HG03060 (cell line): ENCODE measurements around the gene KCNJ2.

Source experiments
- ATAC-seq: cut with Tn5 transposase; IDR thresholded peaks from one replicate; pipeline ENCODE4 v1.9.1; 2021; ENCODE audit warnings: low read depth, moderate number of reproducible peaks; ENCODE audit not compliant: unreplicated experiment

The KCNJ2 gene

DNA sequence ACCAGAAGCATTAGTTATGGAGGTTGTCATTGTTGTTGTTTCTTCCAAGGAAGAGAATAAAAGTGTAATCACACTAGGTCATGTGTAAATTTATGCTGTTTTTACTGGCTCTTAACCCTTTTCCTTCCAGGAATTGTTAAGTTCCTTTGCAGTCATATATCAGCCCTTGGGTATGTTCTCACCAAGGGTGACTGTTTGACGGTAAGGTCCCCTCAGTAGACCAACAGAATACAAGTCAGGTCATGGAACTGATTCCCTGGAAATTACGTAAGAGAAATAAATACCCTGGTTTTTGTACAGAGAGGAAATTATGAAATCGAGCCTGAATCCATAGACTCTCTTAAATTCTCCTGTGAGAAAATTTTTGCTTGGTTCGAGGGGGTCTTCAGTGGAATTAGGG, 11.2 kb upstream of the KCNJ2 start:
- ATAC-seq: no peak

DNA sequence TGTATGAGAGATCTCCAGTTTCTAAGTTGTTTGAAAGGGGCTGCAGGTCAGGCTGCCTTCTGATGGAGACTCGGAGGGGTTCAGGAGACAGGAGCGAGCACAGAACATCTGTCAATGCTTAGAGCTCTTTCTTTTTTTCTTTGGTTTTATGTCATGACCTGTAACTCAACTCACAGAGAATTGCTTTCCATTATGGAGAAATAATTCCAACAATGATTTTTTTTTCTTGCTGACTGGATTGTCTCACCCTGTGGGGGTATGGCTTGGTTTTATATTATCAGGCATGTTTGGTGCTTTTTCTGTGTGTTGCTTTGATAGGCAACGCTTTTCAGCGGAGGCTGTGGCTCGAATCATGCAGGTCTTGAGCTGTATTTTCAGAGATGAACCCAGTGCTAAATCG, 10.7 kb upstream of the KCNJ2 start:
- ATAC-seq: no peak

DNA sequence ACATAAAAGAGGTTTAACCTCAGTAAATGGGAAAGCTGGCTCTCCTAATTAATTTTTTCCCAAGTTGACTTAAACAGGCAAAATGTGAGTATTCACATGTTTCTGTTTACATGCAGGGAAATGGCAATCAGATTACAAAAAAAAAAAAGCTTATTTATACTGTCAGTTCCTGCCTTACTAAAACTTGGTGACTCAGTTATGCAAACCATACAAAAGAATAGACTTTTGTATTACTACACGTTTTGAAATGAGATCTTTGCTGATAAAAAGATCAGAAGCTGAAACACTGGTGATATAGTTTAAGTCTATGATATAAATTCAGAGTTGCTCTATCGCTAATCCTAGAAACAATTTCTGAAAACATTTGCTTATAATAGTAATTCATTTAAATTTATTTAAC, 9.4 kb upstream of the KCNJ2 start:
- no peak for ATAC-seq

DNA sequence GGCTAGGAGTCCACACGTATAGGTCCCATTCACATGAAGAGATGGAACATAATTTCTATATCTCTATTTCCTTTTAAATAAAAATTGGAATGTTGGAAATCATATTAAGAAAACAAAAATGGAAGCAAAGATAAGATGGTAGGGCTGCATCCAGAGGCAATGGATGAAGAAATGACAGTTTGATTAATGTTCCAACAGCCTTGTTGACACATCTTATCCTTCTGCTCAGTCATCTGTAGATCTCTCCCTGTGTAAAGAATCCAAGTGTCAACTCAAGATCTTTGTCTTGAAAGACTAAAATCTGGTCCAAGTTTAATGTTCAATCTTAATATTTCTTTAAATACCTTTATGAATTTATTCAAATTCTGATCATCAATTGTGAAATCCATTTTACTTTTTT, 7.8 kb upstream of the KCNJ2 start:
- ATAC-seq: no peak

DNA sequence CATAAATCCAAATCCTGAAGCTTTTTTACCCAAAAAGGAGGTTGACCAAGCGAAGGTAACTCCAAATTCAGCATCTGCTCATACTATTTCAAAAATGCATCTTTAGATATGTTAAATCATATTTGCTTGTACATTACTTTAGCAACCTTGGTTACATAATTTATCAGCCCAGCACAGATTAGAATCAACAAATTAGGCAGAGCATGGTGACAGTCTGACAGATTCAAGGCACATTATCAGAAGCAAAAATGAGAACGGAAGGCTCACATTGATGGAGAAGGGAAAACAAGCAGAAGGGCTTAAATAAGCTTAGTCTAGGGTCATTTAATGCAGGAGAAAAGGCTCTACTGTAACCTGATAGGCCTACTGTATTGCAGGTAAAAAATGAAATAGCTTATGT, 3.9 kb upstream of the KCNJ2 start:
- no peak for ATAC-seq

DNA sequence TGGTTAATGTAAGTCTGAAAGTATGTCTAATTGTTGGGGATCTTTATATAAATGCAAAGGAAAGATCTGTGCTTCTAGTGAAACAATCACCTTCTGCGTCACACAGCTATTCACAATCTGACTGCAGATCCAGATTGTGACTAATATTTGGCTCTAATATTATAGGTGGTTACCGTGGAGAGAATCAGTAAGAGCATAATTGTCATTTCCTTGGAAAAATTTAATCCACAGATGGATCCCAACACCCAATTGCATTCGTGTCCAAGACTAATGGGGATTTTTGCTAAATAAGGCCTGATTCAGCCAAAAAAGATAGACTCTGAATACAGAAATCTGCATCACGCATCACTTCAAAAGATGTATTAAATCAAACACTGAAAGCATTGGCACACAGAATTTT, 2.7 kb upstream of the KCNJ2 start:
- no peak for ATAC-seq

DNA sequence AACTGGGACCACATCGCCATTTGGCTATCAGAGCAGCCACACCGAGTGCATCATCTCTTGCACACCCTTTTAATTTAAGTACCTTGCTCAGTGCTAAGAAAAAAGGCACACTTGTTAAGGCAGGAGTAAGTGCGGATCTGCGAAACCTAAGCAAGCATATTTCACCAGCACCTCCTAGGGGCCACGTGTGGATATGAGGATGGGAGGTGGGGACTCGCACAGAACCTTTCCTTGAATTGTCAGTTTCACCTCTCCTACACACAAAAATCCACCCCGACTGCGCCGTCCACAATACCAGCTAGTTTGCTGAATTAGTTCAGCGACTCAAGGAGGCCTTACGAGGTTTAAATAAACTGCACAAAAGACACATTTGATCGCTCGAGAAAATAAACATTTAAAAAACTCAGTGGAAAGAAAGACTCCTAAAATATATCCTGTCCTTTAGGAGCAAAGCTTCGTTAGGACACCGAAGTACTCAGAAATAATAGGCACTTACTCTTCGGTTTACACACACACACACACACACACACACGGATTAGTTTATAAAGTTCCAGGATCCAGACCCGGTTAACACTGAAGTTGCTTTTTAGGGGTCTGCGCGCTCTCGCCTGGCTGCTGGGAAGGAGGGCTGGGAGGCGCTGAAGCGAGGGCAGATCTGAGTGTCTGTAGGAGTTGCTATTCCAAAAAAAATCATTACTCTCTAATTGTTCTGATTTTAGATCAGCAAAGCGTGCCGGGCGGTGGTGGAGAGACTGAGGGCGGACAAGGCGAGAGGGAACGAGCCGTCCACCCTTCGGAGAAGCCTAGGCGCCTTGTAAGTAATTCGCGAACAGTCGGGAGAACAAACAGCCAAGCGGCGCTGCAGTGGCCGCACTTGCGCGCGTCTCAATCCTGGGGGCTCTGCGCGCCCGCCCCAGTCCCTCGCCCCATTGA, 1.0 kb upstream of the KCNJ2 start:
- no peak for ATAC-seq

DNA sequence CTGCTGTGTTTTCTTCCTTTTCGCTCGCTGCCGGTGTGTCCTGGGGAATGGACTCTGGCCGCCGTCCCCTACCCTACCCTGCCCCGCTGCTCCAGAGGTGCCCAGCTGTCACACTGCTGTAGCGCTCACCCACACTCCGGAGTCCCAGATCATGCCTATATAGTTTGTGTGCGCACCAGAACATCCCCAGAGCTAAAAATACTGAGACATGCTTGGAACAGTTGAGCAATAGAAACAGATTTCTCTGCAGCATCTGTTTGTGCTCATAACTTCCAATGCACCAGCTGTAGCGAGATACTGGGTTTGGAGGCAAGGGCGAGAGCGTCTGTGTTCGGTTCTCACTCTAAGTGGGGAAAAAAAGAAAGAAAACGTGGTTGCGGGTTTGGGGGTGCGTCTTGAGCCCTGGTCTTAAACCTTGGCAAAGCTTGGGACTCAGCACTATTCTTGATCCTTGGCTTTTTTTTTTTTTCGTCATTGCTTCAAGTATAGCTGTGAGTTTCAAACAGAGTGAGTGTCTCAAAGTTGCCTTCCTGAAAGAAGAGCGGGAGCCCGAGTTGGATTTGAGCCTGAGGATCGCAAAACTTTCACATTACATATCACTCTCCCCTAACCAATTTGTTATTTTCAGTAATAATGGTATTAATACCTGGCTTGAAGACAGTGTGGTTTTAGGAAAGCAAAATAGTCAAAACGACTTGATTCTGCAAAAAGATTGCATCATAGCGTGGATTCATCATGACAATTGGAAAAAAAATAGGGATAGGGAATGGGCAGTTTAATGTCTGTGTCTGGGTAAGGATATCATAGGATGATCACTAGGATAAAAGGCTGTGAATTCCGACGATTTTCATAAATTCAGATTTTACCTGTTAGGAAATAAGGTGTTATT, 621 bp downstream of the KCNJ2 start:
- no peak for ATAC-seq

DNA sequence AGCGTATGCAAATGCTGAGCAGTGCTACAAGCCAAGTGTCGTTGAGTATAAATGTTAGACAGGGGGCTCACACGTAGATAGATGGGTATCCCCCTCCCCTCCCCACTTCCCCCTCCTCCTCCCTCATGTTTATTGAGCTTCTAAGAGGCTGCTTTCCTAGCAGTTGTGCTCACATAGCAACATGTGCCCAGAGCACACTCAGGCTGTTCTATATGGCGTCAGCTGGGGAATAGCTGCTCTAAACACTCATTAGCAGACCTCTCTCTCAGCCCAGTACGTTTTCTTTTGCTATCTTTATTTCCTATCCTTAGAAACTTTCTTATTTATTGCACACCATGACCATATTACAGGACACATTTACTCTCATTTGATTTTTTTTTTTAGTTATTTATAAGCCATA, 1.8 kb downstream of the KCNJ2 start:
- ATAC-seq: no peak

DNA sequence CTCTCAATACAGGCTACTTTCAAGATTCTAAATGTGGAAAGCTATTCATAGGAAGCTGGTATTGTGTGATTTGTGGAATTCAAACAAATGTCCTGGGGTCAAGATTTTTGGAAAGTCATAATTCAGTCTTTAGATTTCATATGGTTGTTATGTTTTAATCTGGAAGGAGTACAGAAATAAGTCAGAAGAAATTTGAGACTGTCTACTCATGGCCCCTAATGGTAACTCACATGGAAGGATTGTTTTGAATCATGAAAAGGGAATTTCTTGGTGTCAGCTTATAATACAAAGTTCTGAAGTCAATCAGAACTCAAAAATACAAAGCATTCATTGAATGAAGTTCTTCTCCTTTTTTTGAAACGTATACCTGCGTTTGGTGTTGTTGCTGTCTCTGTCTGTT, 3.1 kb downstream of the KCNJ2 start:
- no peak for ATAC-seq

DNA sequence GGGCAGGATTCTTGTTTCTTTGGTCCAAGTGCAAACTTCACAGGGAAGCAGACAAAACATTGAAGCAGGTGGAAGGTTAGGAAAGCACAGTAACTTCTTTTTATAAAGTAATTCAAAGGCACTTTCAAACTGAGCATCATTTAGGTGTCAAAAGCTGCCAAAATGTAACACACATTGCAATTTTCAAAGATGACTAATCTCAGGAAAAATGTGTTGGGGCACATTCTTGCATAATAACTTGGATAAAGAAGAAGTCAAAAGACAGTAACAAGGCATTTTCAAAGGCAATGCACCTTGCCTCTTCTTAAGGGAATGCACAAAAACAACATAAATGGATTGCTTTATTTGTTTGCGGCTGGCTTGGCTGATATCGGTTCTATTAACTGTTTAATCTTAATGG, 3.6 kb downstream of the KCNJ2 start:
- ATAC-seq: no peak

DNA sequence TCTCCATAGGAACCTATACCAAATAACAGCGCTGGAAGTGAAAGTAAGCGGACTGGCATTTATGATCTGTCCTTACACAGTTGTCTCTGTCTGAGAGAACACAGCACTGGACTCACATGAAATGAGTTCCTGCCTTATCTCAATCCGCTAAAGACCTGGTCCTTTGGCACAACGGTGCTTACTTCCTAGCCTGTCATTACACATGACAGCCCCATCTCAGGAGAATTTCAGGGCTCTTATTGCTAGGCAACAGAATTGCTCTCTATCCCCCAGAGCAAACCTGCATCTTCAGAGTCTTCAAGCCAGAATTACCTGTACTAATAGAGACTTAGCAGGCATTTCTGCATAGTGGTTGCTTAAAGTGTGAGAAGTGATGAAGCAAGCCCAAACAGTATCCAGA, 4.3 kb downstream of the KCNJ2 start:
- no peak for ATAC-seq

DNA sequence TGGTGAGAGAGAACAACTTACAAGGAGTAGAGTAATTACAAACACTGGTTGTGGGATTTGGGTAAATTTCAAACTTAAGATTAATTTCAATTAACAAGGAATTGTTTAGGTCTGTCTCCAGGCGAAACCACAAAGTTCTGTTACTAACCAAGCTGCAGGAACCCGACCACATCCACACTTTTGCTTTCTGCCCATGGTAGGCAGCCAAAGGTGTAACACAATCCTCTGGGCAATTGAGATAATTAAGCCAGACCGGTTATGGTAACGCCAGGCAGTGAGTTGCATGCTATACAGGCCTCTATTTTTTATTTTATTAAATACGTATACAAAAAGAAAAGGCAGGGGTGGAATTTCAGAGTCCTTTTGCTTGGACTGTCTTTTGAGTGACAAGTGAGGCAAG, 12.0 kb downstream of the KCNJ2 start:
- ATAC-seq: no peak

DNA sequence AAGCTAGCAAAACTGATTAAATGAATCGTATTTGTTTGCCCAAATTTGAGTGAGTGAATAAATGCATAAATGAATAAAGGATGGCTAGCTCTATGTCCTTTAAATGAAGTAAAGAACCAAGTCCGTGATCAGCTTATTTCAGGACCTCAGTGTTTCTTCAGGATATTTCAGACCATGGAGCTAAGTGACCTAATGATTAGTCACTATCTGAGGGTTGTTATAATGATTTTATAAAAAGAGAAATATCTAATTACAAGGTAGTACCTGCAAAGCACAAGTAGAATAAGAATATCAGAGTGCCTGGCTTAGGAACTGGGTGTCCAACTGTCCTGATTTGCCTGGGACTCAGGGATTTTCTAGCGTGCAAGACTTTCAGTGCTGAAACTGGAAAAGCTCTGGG, 12.5 kb downstream of the KCNJ2 start:
- no peak for ATAC-seq

DNA sequence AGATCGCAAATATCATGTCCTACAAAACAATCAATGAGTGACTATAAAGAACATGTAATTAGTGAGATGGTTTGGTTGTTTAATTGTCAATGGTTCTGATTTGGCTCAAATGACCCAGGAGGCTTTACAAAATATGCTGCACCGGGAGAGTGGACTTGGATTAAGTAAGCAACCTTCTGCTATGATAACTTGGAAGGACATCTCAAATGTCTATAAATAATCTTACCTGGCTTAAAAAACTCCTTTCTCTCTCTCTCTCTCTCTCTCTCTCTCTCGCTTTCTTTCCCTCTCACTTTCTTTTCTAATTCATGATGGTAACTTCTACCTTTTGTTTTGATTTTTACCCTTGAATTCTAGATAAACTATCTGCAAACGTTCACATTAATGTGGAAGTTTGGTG, 14.2 kb downstream of the KCNJ2 start:
- no peak for ATAC-seq

DNA sequence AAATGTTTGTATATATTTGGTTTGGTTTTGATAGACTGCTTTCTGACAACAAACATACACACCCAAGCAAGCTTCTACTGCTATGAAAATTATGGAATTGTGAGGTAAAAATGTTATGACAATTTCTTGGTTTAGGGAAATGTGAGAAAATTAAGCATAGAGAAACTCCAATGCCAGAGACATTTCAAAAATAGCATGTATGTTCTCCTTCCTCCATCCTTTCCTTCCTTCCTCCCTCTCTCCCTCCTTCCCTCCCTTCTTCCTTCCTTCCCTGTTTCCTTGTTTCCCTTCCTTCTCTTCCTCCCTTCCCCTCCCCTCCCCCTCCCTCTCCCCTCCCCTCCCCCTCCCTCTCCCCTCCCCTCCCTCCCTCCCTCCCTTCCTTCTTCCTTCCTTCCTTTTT, 14.9 kb downstream of the KCNJ2 start:
- no peak for ATAC-seq

DNA sequence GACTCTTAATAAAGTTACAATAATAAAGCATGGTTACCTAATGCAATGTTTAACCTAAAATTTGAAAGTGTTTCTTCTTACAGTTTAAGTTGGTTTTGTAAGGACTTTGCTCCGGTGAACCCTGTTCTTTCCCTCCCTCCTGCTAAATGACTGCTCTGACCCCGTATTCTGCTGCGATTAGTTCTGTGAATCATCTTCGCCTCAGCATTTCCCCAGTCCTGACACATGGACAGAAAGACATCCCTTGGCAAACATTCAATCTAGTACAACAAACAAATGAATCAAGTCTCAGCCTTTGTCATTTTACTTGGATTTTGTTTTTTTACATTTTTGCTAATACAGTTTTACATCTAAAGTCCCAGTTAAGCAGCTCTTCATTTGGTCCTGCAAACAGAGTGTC, 15.4 kb downstream of the KCNJ2 start:
- no peak for ATAC-seq

DNA sequence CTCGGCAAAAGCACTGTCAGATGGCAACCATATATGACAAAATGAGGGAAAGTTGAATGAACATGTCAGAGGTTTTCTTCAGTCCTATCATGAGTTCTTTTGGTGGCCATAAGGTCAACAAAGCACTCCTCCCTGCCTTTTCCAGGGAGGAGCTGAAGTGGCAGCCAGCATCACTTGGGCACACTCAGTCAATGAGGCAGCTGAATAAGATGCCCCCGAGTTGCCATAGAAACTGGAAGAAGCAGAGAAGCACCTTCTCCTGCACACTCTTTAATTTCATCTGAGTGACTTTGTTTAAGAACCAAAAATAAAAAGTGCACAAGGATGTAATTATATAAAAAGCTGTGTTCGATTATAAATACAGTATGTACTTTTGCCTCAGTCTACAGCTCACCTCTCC, 16.0 kb downstream of the KCNJ2 start:
- ATAC-seq: no peak

DNA sequence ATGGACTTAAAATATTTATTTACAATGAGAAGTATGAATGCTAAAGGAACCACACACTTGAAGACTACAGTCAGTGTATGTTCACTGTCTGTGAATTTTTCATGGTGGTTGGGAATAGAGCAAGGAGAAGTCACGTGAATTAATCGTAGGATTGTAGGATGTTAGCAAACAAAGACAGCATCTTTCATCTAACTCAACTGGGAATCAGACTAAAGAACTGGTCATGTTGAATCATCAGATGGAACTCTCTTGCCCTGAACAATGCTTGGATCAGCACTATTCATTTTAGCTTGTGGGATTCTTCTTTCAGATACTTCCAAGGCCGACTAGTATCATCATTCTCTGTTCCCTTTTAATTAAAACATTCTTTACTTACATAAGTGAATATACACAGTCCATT, 18.1 kb downstream of the KCNJ2 start:
- ATAC-seq: no peak

DNA sequence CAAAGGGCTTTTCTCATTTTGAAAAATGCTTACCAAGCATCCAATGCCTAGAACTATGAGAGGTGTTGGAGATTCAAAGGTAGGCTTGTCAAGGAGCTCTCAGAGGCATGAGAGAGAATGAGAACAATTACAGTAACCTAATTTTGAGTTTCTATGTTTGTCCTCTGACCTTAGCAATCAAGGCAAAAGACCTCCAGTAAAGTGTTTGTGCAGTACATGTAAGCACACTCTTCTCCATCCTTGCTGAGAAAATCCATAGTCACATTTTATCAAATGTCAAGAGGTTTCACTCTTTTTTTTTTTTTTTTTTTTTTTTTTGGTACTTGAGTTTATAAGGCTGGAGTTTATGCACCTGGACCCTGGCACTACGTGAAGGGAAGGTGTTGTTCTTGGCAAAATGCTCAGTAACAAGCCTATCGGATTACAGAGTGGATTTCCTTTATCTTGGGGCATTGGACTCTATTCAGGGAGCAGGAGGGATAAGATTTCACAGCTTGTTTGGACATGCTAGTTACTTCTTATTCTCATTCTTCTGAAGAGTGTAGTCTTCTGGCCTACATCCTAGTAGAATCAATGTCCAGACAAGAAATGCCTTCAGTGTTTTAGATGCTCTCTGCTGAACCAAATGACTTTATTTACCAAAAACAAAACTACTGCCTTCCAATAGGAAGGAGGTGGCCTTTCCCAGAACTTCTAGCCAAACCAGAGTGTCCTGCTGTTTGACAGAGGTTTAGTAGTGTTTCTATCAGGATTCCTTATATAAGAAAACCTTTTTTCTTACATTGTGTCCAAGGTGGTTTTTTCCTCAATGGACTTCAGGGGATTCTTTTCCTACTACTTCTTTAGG, 21.9 kb downstream of the KCNJ2 start:
- ATAC-seq: no peak

DNA sequence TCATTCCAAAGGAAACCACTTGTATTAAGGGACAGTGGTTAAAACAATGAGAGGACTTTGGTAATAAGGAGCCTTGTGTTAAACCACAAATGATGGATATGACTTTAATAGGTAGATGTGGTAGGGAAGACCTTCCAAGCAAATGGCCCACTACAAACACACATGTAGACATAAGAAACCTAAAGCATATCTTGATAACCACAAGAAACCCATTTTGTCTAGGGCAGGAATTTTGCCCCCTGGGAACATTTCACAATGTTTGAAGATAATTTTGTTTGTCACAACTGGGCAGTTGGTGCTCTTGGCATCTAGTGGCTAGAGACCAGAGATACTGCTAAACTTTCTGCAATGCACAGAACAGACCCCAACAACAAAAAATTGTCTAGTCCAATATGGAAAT, 25.8 kb downstream of the KCNJ2 start:
- no peak for ATAC-seq
